CD4-positive, alpha-beta T cell treated with Interleukin-4 for 1 hour (primary cell): ENCODE data around the gene AQP11.

ENCODE experiments used
- DNase-seq, 2 donors: peaks; one replicate each; pipeline ENCODE4 v3.0.0-alpha.2; 2020 to 2022

The AQP11 gene

GRCh38 chr11:77593883-77594282 is 4.1 kb downstream of the AQP11 start:
- no peak for DNase-seq

- no peak for DNase-seq
Observed at GRCh38 chr11:77596626-77597025, 6.9 kb downstream of the AQP11 start.

GRCh38 chr11:77598195-77598594 is 8.4 kb downstream of the AQP11 start:
- DNase-seq = no peak

- no peak for DNase-seq
Observed at GRCh38 chr11:77602381-77603088, 12.8 kb downstream of the AQP11 start.

GRCh38 chr11:77604281-77604680 is 14.5 kb downstream of the AQP11 start:
- no peak for DNase-seq

- DNase-seq = no peak
Observed at GRCh38 chr11:77609234-77609633, 19.5 kb downstream of the AQP11 start.

- DNase-seq = no peak
Observed at GRCh38 chr11:77611921-77612320, 22.2 kb downstream of the AQP11 start.

- DNase-seq = no peak
Observed at GRCh38 chr11:77617892-77618291, 28.1 kb downstream of the AQP11 start.

- DNase-seq = peak in 1 of 2 donors; percentile 60
Observed at GRCh38 chr11:77619576-77620198, 29.9 kb downstream of the AQP11 start.

GRCh38 chr11:77630157-77630710 is 40.5 kb downstream of the AQP11 start:
- no peak for DNase-seq

GRCh38 chr11:77633926-77634325 is 44.2 kb downstream of the AQP11 start:
- peak in 1 of 2 donors; percentile 27 for DNase-seq

- peak in 1 of 2 donors; percentile 2 for DNase-seq
Observed at GRCh38 chr11:77636731-77637344, 47.1 kb downstream of the AQP11 start.

- peak; percentile 82 to 83 for DNase-seq
Observed at GRCh38 chr11:77637345-77638165, 47.8 kb downstream of the AQP11 start, which contains the start of gene CLNS1A. Gene CLNS1A, minus strand, starts transcription at chr11:77637794. Its CDS starts 80 bp downstream, at chr11:77637714.

GRCh38 chr11:77642228-77642627 is 52.5 kb downstream of the AQP11 start:
- DNase-seq = no peak

GRCh38 chr11:77644887-77645286 is 55.1 kb downstream of the AQP11 start:
- DNase-seq = no peak

- DNase-seq = no peak
Observed at GRCh38 chr11:77647654-77648305, 58.0 kb downstream of the AQP11 start.

- DNase-seq = no peak
Observed at GRCh38 chr11:77650123-77650522, 60.4 kb downstream of the AQP11 start.

GRCh38 chr11:77654770-77655434 is 65.1 kb downstream of the AQP11 start:
- DNase-seq = no peak

GRCh38 chr11:77656362-77656761 is 66.6 kb downstream of the AQP11 start:
- no peak for DNase-seq

- no peak for DNase-seq
Observed at GRCh38 chr11:77658213-77659013, 68.7 kb downstream of the AQP11 start.
